K562 (cell line): ENCODE data around the gene ARL8A. TPM values are rescaled to one million over a fixed set of nuclear protein-coding genes. Genes with fewer than 3 reads are reported as not detected.

Experiments
- CBX8 ChIP-seq: fragments of 200-600 bp; sonication (generic); IDR thresholded peaks from 2 replicates; pipeline ENCODE4 v1.6.1; 2012; ENCODE audit warnings: borderline replicate concordance, mixed run types, low read depth, mild to moderate bottlenecking, moderate library complexity, mixed read lengths, low read length, control low read depth, inconsistent platforms; ENCODE audit not compliant: poor library complexity, severe bottlenecking; ENCODE audit errors: extremely low read depth
- GTF2E2 ChIP-seq: fragments of 200-800 bp; sonication (Bioruptor generic); IDR thresholded peaks from 2 replicates; pipeline ENCODE4 v1.6.1; 2016; ENCODE audit warnings: missing genetic modification characterization, missing compliant biosample characterization
- HNRNPUL1 ChIP-seq: fragments of 200-400 bp; formaldehyde crosslinking; IDR thresholded peaks from 2 replicates; pipeline ENCODE4 v1.6.1; 2017; ENCODE audit warnings: low read length
- KDM5B ChIP-seq: fragments of 200-600 bp; sonication (generic); IDR thresholded peaks from 2 replicates; pipeline ENCODE4 v1.6.1; 2012; ENCODE audit warnings: low read depth, mild to moderate bottlenecking, moderate library complexity, low read length, control low read depth, inconsistent platforms; ENCODE audit not compliant: insufficient replicate concordance
- SETDB1 ChIP-seq: IDR thresholded peaks from one replicate; pipeline ENCODE4 v1.6.1; 2012; ENCODE audit warnings: low read length, control low read depth, inconsistent platforms
- SIRT6 ChIP-seq: IDR thresholded peaks from one replicate; pipeline ENCODE4 v1.6.1; 2012; ENCODE audit warnings: low read depth, mild to moderate bottlenecking, control low read depth, inconsistent platforms, low read length, moderate library complexity
- SRF ChIP-seq, 2 experiments: fragments of 250-450, 450-650 bp in 1 of 2; sonication (Bioruptor Pico) in 1 of 2; sonication (generic) in 1 of 2; formaldehyde crosslinking; IDR thresholded peaks; 2 replicates each; pipeline versions ENCODE4 v1.5.0 to v1.5.1; 2020 to 2022; ENCODE audit warnings: mild to moderate bottlenecking in 1 of 2, missing genetic modification reagents in 1 of 2
- YY1 ChIP-seq, 3 experiments: IDR thresholded peaks; 2 replicates each; pipeline ENCODE4 v1.6.1; 2011; ENCODE audit warnings: low read length in 2 of 3, mild to moderate bottlenecking in 2 of 3, moderate library complexity in 2 of 3, borderline replicate concordance in 1 of 3, control low read depth in 1 of 3, low read depth in 1 of 3; ENCODE audit not compliant: insufficient read depth in 3 of 3, insufficient replicate concordance in 2 of 3, control insufficient read depth in 1 of 3, insufficient read length in 1 of 3; ENCODE audit errors: extremely low read depth in 1 of 3
- ZBED1 ChIP-seq: IDR thresholded peaks from 2 replicates; pipeline ENCODE4 v1.6.1; 2014
- ZBTB8A ChIP-seq: fragments of 450-650 bp; IDR thresholded peaks from 2 replicates; pipeline ENCODE4 v1.6.1; 2018; ENCODE audit warnings: mild to moderate bottlenecking, moderate library complexity; ENCODE audit not compliant: partially characterized antibody
- ZFP30 ChIP-seq: fragments of 250-450 bp; sonication (Bioruptor Pico); IDR thresholded peaks from 2 replicates; pipeline ENCODE4 v1.8.0; 2022; ENCODE audit warnings: moderate library complexity, mild to moderate bottlenecking, inconsistent platforms, borderline replicate concordance
- ZNF134 ChIP-seq: fragments of 250-450 bp; sonication (Bioruptor Pico); conservative IDR thresholded peaks from 2 replicates; pipeline ENCODE4 v1.4.0; 2020
- ZNF232 ChIP-seq: sonication (generic); formaldehyde crosslinking; IDR thresholded peaks from 2 replicates; pipeline ENCODE4 v1.8.0; 2022; ENCODE audit warnings: mild to moderate bottlenecking, missing genetic modification reagents
- ZNF316 ChIP-seq: fragments of 450-650 bp; IDR thresholded peaks from 2 replicates; pipeline ENCODE4 v1.6.1; 2016
- ZNF512 ChIP-seq: IDR thresholded peaks from 2 replicates; pipeline ENCODE4 v1.6.1; 2016; ENCODE audit warnings: missing genetic modification characterization, missing compliant biosample characterization
- ZNF586 ChIP-seq: fragments of 450-650 bp; formaldehyde crosslinking; conservative IDR thresholded peaks from 2 replicates; pipeline ENCODE4 v1.4.0; 2020; ENCODE audit warnings: mild to moderate bottlenecking, moderate library complexity
- ZNF830 ChIP-seq: fragments of 250-450 bp; sonication (Bioruptor Pico); IDR thresholded peaks from 2 replicates; pipeline ENCODE4 v1.5.0; 2021; ENCODE audit warnings: mild to moderate bottlenecking
- polyA plus RNA-seq, 8 experiments: library from polyadenylated mRNA; depleted of rRNA in 4 of 8; stranded (reverse) in 5 of 8; unstranded in 3 of 8; fragments of >200 nt; fragmentation: Nextera tagmentation in 2 of 8; fragmentation: Illumina TruSeq in 1 of 8; extraction: Ambion mirVana in 2 of 8; extraction: Trizol in 1 of 8; gene quantifications; 2 replicates each; pipeline versions ENCODE4 v1.2.1 to v1.2.3, GENCODE V29; 2011 to 2014; ENCODE audit warnings: inconsistent platforms in 1 of 8, missing spikeins in 1 of 8
- total RNA-seq, 7 experiments: library from RNA; depleted of rRNA in 6 of 7; stranded (reverse); fragments of >200 nt in 6 of 7; fragmentation: Illumina TruSeq in 2 of 7; extraction: Trizol in 2 of 7; gene quantifications; 2 replicates each; pipeline versions ENCODE4 v1.2.1 to v1.2.3, GENCODE V29; 2011 to 2021; ENCODE audit warnings: low replicate concordance in 1 of 7
- TF ChIP-seq, protein P1 (sequence below): sonication (generic); formaldehyde crosslinking; IDR thresholded peaks from 2 replicates; pipeline ENCODE4 v1.8.0; 2022; ENCODE audit warnings: missing genetic modification reagents, mild to moderate bottlenecking, borderline replicate concordance
- TF ChIP-seq, protein P2 (sequence below): fragments of 200-800 bp; sonication (Bioruptor generic); IDR thresholded peaks from 2 replicates; pipeline ENCODE4 v1.6.1; 2017; ENCODE audit warnings: missing genetic modification characterization, missing compliant biosample characterization
- TF ChIP-seq, protein P3 (sequence below): fragments of 250-450 bp; sonication (Bioruptor Pico); IDR thresholded peaks from 2 replicates; pipeline ENCODE4 v1.5.0; 2021; ENCODE audit warnings: mild to moderate bottlenecking, moderate library complexity

ARL8A gene
- total and polyA plus RNA-seq, 9 of the 15 experiments (the other 6 are each of a cell fraction or from before 2014, with no cell fraction given) = 0.17 to 27.3 (median 15.6) TPM

GRCh38 chr1:202158810-202159533 is 14.4 kb upstream of the ARL8A start (continued):
- TF ChIP-seq ZNF512 (tag) (no peak), ZFP30 (CRISPR knock-in tag) (no peak), SETDB1 (no peak), ZBTB8A (no peak), YY1 (IDR thresholded peaks at IDR 0.05; ENCODE audit: borderline replicate concordance in 1 of 3, control insufficient read depth in 1 of 3, extremely low read depth in 1 of 3, insufficient read depth in 3 of 3, insufficient read length in 1 of 3, insufficient replicate concordance in 2 of 3, low read depth in 1 of 3, low read length in 2 of 3) (peak in 2 of 3 experiments; percentile 85 to 92), SRF (CRISPR knock-in tag; IDR thresholded peaks at IDR 0.05) (no peak; a peak in 1 of 4 replicates), ZNF134 (CRISPR knock-in tag) (no peak), KDM5B (peak; percentile 36), ZNF232 (CRISPR knock-in tag) (0 out of 2 replicates have a peak, but pooled peaks have one; percentile 47), SIRT6 (no peak), ZNF830 (CRISPR knock-in tag) (no peak), HNRNPUL1 (no peak), CBX8 (no peak), ZNF586 (CRISPR knock-in tag) (0 out of 2 replicates have a peak, but pooled peaks have one; percentile 56), ZNF316 (no peak), GTF2E2 (tag) (no peak), ZBED1 (no peak)
- TF ChIP-seq, protein P1, sequence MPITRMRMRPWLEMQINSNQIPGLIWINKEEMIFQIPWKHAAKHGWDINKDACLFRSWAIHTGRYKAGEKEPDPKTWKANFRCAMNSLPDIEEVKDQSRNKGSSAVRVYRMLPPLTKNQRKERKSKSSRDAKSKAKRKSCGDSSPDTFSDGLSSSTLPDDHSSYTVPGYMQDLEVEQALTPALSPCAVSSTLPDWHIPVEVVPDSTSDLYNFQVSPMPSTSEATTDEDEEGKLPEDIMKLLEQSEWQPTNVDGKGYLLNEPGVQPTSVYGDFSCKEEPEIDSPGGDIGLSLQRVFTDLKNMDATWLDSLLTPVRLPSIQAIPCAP (CRISPR knock-in tag) = no peak
- TF ChIP-seq, protein P2, sequence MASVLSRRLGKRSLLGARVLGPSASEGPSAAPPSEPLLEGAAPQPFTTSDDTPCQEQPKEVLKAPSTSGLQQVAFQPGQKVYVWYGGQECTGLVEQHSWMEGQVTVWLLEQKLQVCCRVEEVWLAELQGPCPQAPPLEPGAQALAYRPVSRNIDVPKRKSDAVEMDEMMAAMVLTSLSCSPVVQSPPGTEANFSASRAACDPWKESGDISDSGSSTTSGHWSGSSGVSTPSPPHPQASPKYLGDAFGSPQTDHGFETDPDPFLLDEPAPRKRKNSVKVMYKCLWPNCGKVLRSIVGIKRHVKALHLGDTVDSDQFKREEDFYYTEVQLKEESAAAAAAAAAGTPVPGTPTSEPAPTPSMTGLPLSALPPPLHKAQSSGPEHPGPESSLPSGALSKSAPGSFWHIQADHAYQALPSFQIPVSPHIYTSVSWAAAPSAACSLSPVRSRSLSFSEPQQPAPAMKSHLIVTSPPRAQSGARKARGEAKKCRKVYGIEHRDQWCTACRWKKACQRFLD (CRISPR knock-in tag) = no peak
- TF ChIP-seq, protein P3, sequence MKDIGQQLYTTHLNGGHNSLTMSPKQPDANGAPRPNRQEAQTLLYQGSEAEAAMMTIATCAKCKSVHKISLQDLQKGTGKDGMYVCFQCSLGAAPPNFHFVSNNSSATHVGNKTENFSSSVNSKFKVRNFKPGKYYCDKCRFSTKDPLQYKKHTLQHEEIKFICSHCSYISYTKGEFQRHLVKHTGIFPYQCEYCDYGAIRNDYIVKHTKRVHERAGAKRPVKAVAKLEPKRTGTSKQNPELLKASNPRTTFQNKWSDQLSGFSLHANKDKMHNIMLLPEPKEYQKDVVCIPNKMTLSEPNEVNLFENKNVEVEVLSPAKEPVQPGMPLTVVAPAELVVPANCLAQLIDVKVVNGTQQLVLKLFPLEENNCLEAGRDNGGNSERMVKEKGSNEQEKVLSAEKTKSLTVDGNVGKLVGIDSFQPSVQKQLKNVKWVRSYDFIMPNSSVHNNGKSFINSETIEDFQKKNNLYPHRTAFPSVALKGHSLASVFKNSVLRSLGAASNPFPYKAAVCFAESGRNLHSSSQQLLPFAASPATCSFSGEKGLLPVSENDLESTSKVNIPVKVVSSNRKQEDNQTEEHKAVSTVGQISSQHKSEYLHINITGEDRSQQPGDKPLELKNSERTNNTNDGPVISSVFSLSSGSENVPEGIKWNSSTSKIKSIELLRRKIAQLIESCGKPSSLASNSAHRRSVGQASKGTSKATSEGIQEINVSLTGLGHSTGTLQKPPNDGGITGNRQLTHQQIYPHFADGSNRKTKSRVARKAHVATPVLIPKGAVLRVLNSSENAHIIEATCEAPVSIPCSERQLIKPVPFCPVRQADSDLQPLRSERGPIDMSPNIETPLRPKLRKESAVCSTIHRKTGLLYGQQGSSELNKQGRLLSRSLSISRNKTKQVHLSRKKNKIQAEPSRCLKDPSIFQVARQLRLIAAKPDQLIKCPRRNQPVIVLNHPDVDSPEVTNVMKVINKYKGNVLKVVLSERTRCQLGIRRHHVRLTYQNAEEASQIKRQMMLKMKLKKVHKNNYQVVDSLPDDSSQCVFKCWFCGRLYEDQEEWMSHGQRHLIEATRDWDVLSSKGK (CRISPR knock-in tag) = no peak
